Fibroblast of lung (primary cell): ENCODE data around the gene CCDC14. TPM values are rescaled to one million over a fixed set of nuclear protein-coding genes. Genes with fewer than 3 reads are reported as not detected.

ENCODE experiments used
- DNase-seq, 2 donors: peaks; one replicate each; pipeline versions ENCODE4 v3.0.0 to v3.0.0-alpha.2; 2010; ENCODE audit warnings: low read depth in 2 of 2
- H2AFZ ChIP-seq: 2 replicates; pipeline ENCODE4 v1.5.1; 2012; ENCODE audit warnings: low read length, control low read depth, inconsistent platforms
- H3K27ac ChIP-seq: 2 replicates; pipeline ENCODE4 v1.5.1; 2011; ENCODE audit warnings: low read length, control low read depth; ENCODE audit not compliant: insufficient read depth
- H3K27me3 ChIP-seq: 2 replicates; pipeline ENCODE4 v1.5.1; 2011; ENCODE audit warnings: mild to moderate bottlenecking, low read length; ENCODE audit not compliant: control insufficient read depth, insufficient read depth
- H3K36me3 ChIP-seq: 2 replicates; pipeline ENCODE4 v1.5.1; 2011; ENCODE audit warnings: low read length; ENCODE audit not compliant: control insufficient read depth, insufficient read depth
- H3K4me1 ChIP-seq: 2 replicates; pipeline ENCODE4 v1.5.1; 2011; ENCODE audit warnings: low read length; ENCODE audit not compliant: control insufficient read depth, insufficient read depth; ENCODE audit errors: extremely low read depth
- H3K4me2 ChIP-seq: 2 replicates; pipeline ENCODE4 v1.5.1; 2011; ENCODE audit warnings: low read length, control low read depth; ENCODE audit not compliant: insufficient read depth; ENCODE audit errors: extremely low read depth
- H3K4me3 ChIP-seq, 4 experiments: fragments of 200-600 bp in 1 of 4; sonication (generic) in 1 of 4; replicated peaks in 1 of 4; 2 replicates each; pipeline ENCODE4 v1.5.1; 2011 to 2016; ENCODE audit warnings: low read length in 4 of 4, low read depth in 3 of 4, mild to moderate bottlenecking in 3 of 4, control low read depth in 2 of 4, inconsistent platforms in 1 of 4, mixed read lengths in 1 of 4; ENCODE audit not compliant: insufficient read depth in 1 of 4; ENCODE audit errors: control extremely low read depth in 1 of 4
- H3K79me2 ChIP-seq: 2 replicates; pipeline ENCODE4 v1.5.1; 2012; ENCODE audit warnings: mild to moderate bottlenecking, low read length, inconsistent platforms; ENCODE audit not compliant: control insufficient read depth, insufficient read depth
- H3K9ac ChIP-seq: 2 replicates; pipeline ENCODE4 v1.5.1; 2011; ENCODE audit warnings: mild to moderate bottlenecking, low read length, control low read depth; ENCODE audit not compliant: insufficient read depth
- H3K9me3 ChIP-seq: 2 replicates; pipeline ENCODE4 v1.5.1; 2012; ENCODE audit warnings: low read depth, low read length; ENCODE audit not compliant: control insufficient read depth, insufficient read depth
- H4K20me1 ChIP-seq: 2 replicates; pipeline ENCODE4 v1.5.1; 2011; ENCODE audit warnings: low read length; ENCODE audit not compliant: control insufficient read depth, insufficient read depth; ENCODE audit errors: extremely low read depth
- CTCF ChIP-seq, 2 donors: IDR thresholded peaks in 1 of 2; conservative IDR thresholded peaks in 1 of 2; 1 replicate in 1 of 2; 2 replicates in 1 of 2; pipeline ENCODE4 v1.5.1; 2011 to 2012; ENCODE audit warnings: low read length in 2 of 2, control low read depth in 1 of 2, inconsistent platforms in 1 of 2, low read depth in 1 of 2, mild to moderate bottlenecking in 1 of 2
- EZH2 ChIP-seq: IDR thresholded peaks from 2 replicates; pipeline ENCODE4 v1.5.1; 2012; ENCODE audit warnings: low read length, control low read depth, mild to moderate bottlenecking; ENCODE audit errors: missing control alignments
- polyA plus RNA-seq, 2 donors: library from polyadenylated mRNA; depleted of rRNA in 1 of 2; stranded (reverse) in 1 of 2; unstranded in 1 of 2; fragments of >200 nt; gene quantifications; 2 replicates each; pipeline ENCODE4 v1.2.1, GENCODE V29; 2011 to 2012; ENCODE audit warnings: missing spikeins in 1 of 2
- total RNA-seq: library from RNA; depleted of rRNA; stranded (reverse); fragments of >200 nt; gene quantifications from 2 replicates; pipeline ENCODE4 v1.2.1, GENCODE V29; 2014

Gene CCDC14
- total and polyA plus RNA-seq, 2 donors (not counting 1 experiment from before 2014, with no cell fraction given) = 35.2 to 94.8 TPM

GRCh38 chr3:123884203-123884831 is 76.7 kb downstream of the CCDC14 start, which contains the start of gene MYLK:
Gene MYLK (minus strand): TSS chr3:123884332. CDS start chr3:123793841, 90,491 bp downstream.
- Histone ChIP-seq H3K4me1 (peaks cover 7% of the 10 kb centered on the region), H3K27ac (peak within 1 kb of the TSS; percentile 67), H4K20me1 (no peaks in the 10 kb centered on the region), H3K36me3 (peaks cover 4% of the 10 kb centered on the region), H3K4me2 (peak within 1 kb of the TSS; percentile 93), H2AFZ (peak within 1 kb of the TSS; percentile 48), H3K9me3 (no peaks in the 10 kb centered on the region), H3K79me2 (peaks cover 42% of the 10 kb centered on the region), H3K27me3 (no peaks in the 10 kb centered on the region), H3K9ac (peak within 1 kb of the TSS; percentile 63), H3K4me3 (peak within 1 kb of the TSS; percentile 79 to 91 (median 85))
- TF ChIP-seq EZH2 = no peak
- no peak for TF ChIP-seq CTCF (conservative IDR thresholded peaks at IDR 0.05 in 1 of 2, IDR thresholded peaks at IDR 0.05 in 1 of 2; ENCODE audit: low read depth in 1 of 2, low read length in 2 of 2)
- peak; percentile 93 to 98 for DNase-seq

- Histone ChIP-seq H3K27me3 (no peaks in the 10 kb centered on the region), H3K4me1 (peaks cover 7% of the 10 kb centered on the region), H3K27ac (peak overlapping the region; percentile 67), H3K36me3 (peaks cover 7% of the 10 kb centered on the region), H3K9ac (peak overlapping the region; percentile 63), H3K4me2 (peak overlapping the region; percentile 93), H3K79me2 (peaks cover 47% of the 10 kb centered on the region), H2AFZ (peak overlapping the region; percentile 7), H4K20me1 (no peaks in the 10 kb centered on the region), H3K9me3 (no peaks in the 10 kb centered on the region), H3K4me3 (peak overlapping the region; percentile 79 to 91 (median 85))
- no peak for TF ChIP-seq CTCF (conservative IDR thresholded peaks at IDR 0.05 in 1 of 2, IDR thresholded peaks at IDR 0.05 in 1 of 2; ENCODE audit: low read depth in 1 of 2, low read length in 2 of 2)
- peak; percentile 24 to 27 for DNase-seq
Observed at GRCh38 chr3:123883701-123884202, 77.3 kb downstream of the CCDC14 start.

- peaks cover 7% of the 10 kb centered on the region for H3K4me1 ChIP-seq
- H3K4me3 ChIP-seq = peak overlapping the region; percentile 79 to 91 (median 85)
- H2AFZ ChIP-seq = no peak overlapping the region
- peak overlapping the region; percentile 93 for H3K4me2 ChIP-seq
- H3K36me3 ChIP-seq = peaks cover 11% of the 10 kb centered on the region
- TF ChIP-seq CTCF (conservative IDR thresholded peaks at IDR 0.05 in 1 of 2, IDR thresholded peaks at IDR 0.05 in 1 of 2; ENCODE audit: low read depth in 1 of 2, low read length in 2 of 2) (no peak), EZH2 (no peak)
- no peaks in the 10 kb centered on the region for H3K27me3 ChIP-seq
- H3K27ac ChIP-seq = no peak overlapping the region
- no peak overlapping the region for H3K9ac ChIP-seq
- H3K79me2 ChIP-seq = peaks cover 53% of the 10 kb centered on the region
- H3K9me3 ChIP-seq = no peaks in the 10 kb centered on the region
- no peaks in the 10 kb centered on the region for H4K20me1 ChIP-seq
- DNase-seq = no peak
Observed at GRCh38 chr3:123883111-123883510, 77.9 kb downstream of the CCDC14 start.
